NCI-H2196 (cell line): ENCODE data around the gene TMED1.
"Not testable (repeated sequence)": the region's sequence is repeated elsewhere in the genome, so short reads cannot be mapped to it uniquely, and the experiment has no call there.

Experiments
- DNase-seq: peaks from one replicate; lab custom pipeline; 2025; ENCODE audit not compliant: unreplicated experiment; lab: John Stamatoyannopoulos, UW

The TMED1 gene

GRCh38 chr19:10863107-10863717 lies 27.2 kb upstream of the TMED1 start:
- DNase-seq = no peak

GRCh38 chr19:10862561-10863106 lies 26.6 kb upstream of the TMED1 start:
- DNase-seq = no peak

GRCh38 chr19:10861103-10861651 lies 25.2 kb upstream of the TMED1 start:
- DNase-seq = peak; percentile 14

GRCh38 chr19:10858204-10858828 lies 22.3 kb upstream of the TMED1 start:
- DNase-seq = no peak

GRCh38 chr19:10856899-10857298 lies 20.9 kb upstream of the TMED1 start:
- not testable (repeated sequence) for DNase-seq

- DNase-seq = no peak
These were observed 20.0 kb upstream of the TMED1 start for GRCh38 chr19:10855879-10856522.

- DNase-seq = no peak
These were observed 18.5 kb upstream of the TMED1 start for GRCh38 chr19:10854350-10855089.

GRCh38 chr19:10852941-10853340 lies 16.9 kb upstream of the TMED1 start:
- no peak for DNase-seq

GRCh38 chr19:10852098-10852800 lies 16.2 kb upstream of the TMED1 start:
- no peak for DNase-seq

GRCh38 chr19:10850631-10851030 lies 14.6 kb upstream of the TMED1 start:
- no peak for DNase-seq

- DNase-seq = no peak
These were observed 12.3 kb upstream of the TMED1 start, which contains the start of gene C19orf38 for GRCh38 chr19:10848230-10848856. TSS of gene C19orf38 (plus strand) at chr19:10848415. CDS start at chr19:10848509, 94 bp downstream.

GRCh38 chr19:10846500-10847202 lies 10.6 kb upstream of the TMED1 start:
- no peak for DNase-seq

GRCh38 chr19:10842788-10843187 lies 6.8 kb upstream of the TMED1 start:
- no peak for DNase-seq

- no peak for DNase-seq
These were observed 3.4 kb upstream of the TMED1 start for GRCh38 chr19:10839114-10840050.

GRCh38 chr19:10838377-10838776 lies 2.4 kb upstream of the TMED1 start:
- DNase-seq = no peak

- DNase-seq = not testable (repeated sequence)
These were observed 1.6 kb upstream of the TMED1 start for GRCh38 chr19:10837649-10838048.

- peak; percentile 96 for DNase-seq
These were observed 693 bp upstream of the TMED1 start for GRCh38 chr19:10836479-10837330.
